MV-4-11 (cell line): ENCODE results near the gene ADCY2.

Experiments used
- DNase-seq: peaks from one replicate; lab custom pipeline; 2025; lab: John Stamatoyannopoulos, UW

ADCY2 gene

DNA sequence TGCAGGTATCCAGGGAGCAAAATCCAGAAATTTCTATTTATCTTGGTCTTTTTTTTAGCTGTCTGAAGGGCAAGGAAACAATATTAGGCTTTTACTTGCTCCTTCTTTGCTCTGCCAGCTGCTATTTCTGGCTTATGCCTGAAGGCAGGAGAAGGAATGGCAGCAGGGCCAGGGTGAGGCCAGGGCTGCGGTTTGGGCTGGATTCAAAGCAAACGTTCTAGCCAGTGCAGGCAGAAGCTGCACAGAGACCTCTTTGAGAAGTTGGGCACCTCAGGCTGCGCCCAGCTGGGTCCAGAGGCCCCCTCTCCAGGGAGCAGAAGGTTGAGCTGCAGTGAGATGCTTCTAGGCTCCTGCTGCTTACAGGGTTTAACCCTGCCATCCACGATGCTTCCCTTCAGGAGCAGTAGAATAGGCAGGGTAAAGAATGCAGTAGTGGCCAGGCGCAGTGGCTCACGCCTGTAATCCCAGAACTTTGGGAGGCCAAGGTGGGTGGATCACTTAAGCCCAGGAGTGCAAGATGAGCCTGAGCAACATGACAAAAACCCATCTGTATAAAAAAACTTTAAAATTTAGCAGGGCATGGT, 201.2 kb downstream of the ADCY2 start:
- no peak for DNase-seq

DNA sequence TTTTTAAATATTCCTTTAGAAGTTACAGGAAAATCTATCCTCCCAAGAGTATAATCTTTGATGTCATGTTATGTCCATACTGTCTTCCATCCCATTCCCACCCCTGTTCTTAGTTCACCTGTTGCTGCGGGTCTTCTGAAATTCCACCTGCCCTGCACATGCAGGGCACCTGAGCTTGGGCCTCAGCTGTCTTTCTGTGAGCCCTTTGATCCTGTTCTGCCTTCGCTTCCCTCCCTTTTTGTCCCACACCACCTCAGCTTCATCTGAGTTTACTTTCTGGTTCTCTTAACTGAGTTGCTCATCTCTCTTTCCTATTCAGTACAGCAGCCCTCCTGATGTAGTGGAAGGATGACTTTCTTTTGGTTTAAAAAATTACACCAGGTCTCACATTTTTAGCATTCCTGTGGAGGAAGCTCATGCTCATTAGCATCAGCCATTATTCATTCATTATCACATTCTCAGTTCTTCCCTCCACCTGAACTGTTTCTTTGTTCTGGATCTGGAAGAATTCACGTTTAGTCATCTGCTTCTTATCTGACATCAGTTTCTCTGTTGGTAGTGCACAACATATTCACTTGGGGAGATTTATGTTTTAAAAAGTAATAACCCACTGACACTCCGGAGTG, 211.0 kb downstream of the ADCY2 start:
- DNase-seq = no peak

- no peak for DNase-seq
Measured at GRCh38 chr5:7608772-7609171, 212.8 kb downstream of the ADCY2 start.

GRCh38 chr5:7609726-7610125, 213.8 kb downstream of the ADCY2 start:
- no peak for DNase-seq

DNA sequence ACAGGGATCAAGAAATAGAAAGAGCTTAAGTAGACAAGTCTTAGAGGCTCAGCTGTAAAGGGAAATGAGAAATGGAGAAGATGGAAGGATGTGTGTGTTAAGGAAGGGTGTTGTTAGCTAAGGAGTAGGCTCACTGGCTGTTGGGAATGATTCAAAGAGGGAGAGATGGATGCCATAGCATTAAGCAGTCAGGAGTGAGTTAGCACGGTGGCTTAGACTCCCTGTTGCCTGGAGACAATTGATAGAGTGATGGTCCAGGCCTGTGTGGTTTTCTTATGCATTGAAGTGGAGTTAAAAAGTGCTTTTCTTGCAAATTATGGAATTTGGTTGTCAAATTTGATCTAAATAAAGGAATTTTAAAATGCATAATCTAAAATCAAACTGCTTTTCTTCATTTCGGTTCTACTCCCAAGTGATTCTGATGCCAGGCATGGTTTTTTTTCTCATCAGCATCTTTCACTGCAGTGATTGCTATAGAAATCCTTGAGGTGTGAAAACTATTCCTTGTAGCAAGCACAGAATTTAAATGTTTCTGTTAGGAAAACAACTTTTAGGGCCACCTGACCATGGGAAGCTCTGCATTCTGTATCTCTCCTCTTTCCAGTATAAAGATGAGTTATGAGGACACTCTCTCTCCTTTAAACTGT, 214.7 kb downstream of the ADCY2 start:
- DNase-seq = no peak

GRCh38 chr5:7611518-7611917, 215.6 kb downstream of the ADCY2 start:
- DNase-seq = no peak

DNA sequence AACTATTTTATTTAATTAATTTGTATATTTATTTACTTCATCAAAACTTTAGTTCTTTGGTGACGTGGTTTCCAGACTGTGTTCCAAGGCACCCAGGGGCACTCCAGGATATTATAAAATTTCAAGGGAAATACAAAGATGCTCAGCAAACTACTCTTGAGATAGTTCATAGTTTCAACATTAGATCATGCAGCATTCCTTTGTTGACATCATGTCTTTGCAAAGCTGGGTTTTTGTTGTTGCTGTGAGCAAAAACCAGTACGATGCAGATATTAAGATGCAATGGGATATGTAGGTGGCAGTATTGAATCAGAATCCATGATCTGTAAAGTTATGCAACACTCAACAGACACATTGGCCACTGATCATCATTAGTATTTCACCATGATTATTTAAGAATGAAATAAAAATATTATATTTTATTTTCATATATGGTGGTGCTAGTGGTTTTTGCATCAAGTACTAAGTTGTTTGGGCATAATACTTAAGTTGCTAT, 219.7 kb downstream of the ADCY2 start:
- DNase-seq = no peak

GRCh38 chr5:7616897-7617296, 221.0 kb downstream of the ADCY2 start:
- no peak for DNase-seq

- DNase-seq = no peak
Measured at GRCh38 chr5:7622498-7622897, 226.6 kb downstream of the ADCY2 start.

GRCh38 chr5:7625740-7626139, 229.8 kb downstream of the ADCY2 start:
- no peak for DNase-seq

DNA sequence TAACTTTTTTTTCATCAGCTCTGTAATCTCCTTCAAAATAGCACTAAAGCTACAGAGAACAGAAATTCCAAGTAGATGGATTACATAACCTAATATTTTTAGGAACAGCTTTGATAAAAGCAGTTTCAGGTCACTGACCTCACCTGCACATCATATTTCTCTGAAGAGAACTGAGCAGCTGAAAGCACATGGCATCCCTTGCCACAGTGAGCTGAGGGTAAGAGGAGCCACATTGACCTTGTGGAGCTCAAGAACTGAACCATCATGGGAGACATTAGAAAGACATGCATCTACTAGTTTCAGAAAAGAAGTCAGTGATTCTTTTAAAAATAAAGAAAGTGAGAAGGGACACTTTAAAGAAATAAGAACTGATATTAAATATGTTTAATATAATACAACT, 232.3 kb downstream of the ADCY2 start:
- no peak for DNase-seq

DNA sequence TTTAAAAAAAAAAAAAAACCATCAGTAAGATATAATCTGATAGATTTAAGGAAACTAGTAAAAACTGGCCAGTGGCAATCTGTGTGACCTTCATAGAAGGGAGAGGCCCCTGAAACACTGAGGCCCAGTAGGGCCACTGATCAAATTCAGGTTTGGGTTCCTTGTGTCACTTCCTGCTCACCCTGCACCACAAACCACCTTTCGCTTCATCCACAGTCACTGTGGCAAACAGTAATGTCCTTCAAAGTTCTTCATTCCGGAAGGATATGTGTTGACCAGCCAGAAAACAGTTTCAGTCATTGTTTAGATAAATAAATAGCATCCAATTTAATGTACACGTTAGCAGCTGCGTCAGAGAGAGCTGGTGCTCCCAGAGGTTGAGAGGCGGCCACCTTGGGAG, 232.9 kb downstream of the ADCY2 start:
- DNase-seq = no peak

DNA sequence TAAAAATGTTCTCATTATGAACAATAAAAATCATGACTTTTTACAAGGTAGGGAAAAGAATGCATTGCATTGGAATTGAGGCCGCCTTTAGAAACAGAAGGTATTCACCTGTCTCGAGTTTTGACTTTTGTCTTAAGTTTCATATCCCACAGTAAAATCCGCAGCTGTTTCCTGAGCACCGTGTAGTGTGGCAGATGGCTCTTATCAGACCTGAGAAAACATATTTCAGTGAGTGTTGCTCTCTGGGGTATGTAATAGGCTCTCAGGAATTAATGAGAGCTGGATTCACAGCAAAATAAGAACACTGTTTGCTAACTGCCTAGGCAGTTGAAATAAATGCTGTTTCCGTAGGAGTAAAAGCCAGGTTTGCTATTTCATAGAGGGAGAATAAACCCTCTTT, 233.6 kb downstream of the ADCY2 start:
- DNase-seq = no peak

DNA sequence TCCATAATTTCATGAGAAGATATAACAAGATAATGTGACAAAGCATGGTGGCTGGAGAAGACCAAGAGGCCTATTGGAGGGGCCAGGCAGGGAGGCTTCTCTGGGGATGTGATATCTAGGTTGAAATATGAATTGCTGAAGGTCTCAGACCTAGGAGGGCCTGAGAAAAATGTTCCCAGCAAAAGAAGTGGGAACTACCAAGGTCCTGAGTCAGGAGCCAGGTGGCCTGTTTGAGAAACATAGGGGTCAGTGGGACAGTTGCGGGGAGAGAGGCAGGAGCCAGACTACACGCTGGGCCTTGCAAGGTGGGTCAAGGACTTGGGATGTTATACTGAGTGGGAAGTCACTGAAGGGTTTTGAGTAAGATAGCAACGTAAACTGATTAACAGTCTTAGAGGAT, 238.9 kb downstream of the ADCY2 start:
- DNase-seq = no peak

DNA sequence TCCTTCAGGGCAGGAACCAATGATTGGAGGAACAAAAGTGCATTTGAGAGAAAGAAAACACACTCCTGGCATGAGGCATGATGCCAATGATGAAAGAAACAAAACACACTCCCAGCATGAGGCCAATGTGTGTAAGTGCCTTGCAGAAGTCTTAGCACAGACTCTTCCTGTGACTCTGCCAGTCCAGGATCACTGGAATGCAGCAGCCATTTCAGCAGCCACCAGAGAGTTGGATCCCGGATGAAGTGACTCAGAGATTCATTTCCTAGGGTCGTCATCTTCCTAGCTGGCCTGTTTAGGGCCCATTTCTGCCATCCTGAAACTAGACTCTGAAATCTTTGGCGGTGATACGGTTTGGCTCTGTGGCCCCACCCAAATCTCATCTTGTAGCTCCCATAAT, 242.5 kb downstream of the ADCY2 start:
- no peak for DNase-seq

GRCh38 chr5:7642029-7642428, 246.1 kb downstream of the ADCY2 start:
- no peak for DNase-seq

DNA sequence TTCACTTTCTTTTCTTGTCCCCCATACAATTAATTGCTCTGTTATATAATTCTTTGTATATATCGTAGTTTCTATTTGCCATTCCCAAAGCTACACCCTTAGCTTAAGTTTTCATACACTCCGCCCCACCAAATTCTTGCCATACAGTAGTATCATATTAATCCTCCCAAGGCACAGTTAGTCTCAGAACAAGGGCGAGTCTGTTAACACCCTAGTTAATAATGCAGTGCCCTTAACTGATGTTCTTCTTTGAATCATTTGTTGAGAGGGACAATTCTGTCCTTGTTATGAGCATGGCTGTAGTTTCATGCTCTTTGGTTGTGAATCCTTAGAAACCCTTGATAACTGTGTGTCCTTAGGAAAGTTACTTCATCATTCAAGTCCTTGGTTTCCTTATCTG, 248.8 kb downstream of the ADCY2 start:
- DNase-seq = no peak

- no peak for DNase-seq
Measured at GRCh38 chr5:7650755-7651154, 254.8 kb downstream of the ADCY2 start.

DNA sequence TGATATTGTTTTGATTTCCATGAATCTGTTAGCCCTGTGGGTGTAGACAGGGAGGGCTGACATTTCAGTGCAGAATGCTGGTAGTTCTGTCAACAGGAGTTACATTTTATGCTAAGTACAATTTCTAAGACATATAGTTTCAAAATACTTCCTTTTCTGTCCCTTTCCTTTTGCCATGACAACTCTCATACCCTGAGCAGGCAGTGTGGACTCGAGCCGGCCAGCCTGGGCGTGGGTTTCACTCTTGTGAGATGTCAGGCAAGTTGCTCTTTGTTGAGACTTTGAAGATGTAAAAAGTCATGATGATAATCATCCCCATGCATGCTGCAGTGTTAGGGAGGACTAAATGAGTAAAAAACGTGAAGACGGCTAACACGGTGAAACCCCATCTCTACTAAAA, 257.1 kb downstream of the ADCY2 start:
- DNase-seq = no peak

- no peak for DNase-seq
Measured at GRCh38 chr5:7657153-7657552, 261.2 kb downstream of the ADCY2 start.

GRCh38 chr5:7659420-7659819, 263.5 kb downstream of the ADCY2 start:
- DNase-seq = no peak

GRCh38 chr5:7662289-7662688, 266.4 kb downstream of the ADCY2 start:
- no peak for DNase-seq

GRCh38 chr5:7663808-7664207, 267.9 kb downstream of the ADCY2 start:
- no peak for DNase-seq

DNA sequence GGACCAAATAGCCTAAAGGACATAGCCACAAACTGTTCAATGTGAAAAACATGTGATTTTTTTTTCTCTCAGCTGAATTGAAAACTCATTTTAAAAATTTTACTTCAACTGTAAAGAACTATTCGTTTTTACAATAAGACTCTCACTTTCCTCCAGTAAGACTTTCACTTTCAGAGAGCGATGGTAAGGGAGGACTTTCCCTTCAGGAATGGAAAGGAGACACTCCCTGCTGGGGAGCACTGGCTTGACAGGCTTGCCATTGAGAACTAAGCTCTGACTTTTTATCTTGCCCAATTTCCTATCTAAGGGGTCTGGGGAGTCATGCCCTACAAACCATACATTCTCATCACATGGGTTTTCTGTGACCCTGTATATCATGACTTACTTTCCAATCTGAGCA, 268.3 kb downstream of the ADCY2 start:
- DNase-seq = no peak
